ENCODE results near the gene CCDC158. TPM values are rescaled to one million over a fixed set of nuclear protein-coding genes. Genes with fewer than 3 reads are reported as not detected.
"Not testable (repeated sequence)": the region's sequence is repeated elsewhere in the genome, so short reads cannot be mapped to it uniquely, and the experiment has no call there.

The CCDC158 gene
- total RNA-seq, 2 experiments from 2014 or later = not detected

DNA sequence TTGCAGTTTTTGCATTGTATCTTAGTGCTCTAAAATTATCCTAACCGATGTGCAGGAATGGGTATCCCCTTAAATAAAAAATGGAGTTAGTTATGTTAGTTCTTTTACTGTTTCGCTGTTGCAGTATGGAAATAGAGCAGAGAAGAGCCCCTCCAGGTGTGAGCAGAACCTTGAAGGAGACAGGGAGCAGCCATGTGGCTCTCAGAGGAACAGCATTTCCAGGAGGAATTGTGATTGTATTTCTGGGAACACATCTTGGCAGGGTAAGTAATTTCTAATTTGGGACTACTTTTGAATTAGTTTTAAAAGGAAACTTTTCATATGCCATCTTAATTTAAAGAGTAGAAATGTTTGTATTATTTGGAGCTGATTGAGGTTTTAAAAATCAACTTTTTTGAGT lies 5.3 kb upstream of the CCDC158 start:
- no TSS peak for BruUV-seq (replicated peaks)
- no peak for DNase-seq (ENCODE audit: low spot score)
- ChIA-PET POLR2A (no interaction called here), CTCF (ENCODE audit: unreplicated experiment) (no interaction called here)
- Histone ChIP-seq H3K9me3 (ENCODE audit: low read length) (no peaks in the 10 kb centered on the region), H2AFZ (ENCODE audit: low read length) (no peak overlapping the region), H4K20me1 (ENCODE audit: insufficient read depth, low read length) (no peaks in the 10 kb centered on the region), H3K9me2 (ENCODE audit: insufficient read depth, low read length) (no peaks in the 10 kb centered on the region), H3K4me2 (ENCODE audit: low read length) (no peak overlapping the region), H3K27ac (ENCODE audit: low read depth, low read length, poor library complexity, severe bottlenecking) (no peak overlapping the region), H3K36me3 (ENCODE audit: insufficient read depth, low read length) (no peaks in the 10 kb centered on the region), H3K4me3 (ENCODE audit: low read depth, low read length, poor library complexity, severe bottlenecking) (no peak overlapping the region), H3K4me1 (ENCODE audit: insufficient read depth, low read length, poor library complexity, severe bottlenecking) (no peaks in the 10 kb centered on the region), H3K79me2 (ENCODE audit: insufficient read depth, low read depth, low read length) (no peaks in the 10 kb centered on the region)
- no peak for TF ChIP-seq EZH2phosphoT487 (IDR thresholded peaks at IDR 0.05; ENCODE audit: borderline replicate concordance, low read depth, low read length)
- intact Hi-C loops (cut with micrococcal nuclease; ENCODE audit: unreplicated experiment) = no loop called here

DNA sequence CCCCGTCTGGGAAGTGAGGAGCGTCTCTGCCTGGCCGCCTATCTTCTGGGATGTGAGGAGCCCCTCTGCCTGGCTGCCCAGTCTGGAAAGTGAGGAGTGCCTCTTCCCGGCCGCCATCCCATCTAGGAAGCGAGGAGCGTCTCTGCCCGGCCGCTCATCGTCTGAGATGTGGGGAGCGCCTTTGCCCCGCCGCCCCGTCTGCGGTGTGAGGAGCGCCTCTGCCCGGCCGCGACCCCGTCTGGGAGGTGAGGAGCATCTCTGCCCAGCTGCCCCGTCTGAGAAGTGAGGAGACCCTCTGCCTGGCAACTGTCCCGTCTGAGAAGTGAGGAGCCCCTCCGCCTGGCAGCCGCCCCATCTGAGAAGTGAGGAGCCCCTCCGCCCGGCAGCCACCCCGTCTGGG lies 2.2 kb upstream of the CCDC158 start:
- H4K20me1 ChIP-seq (ENCODE audit: insufficient read depth, low read length); H3K4me1 ChIP-seq (ENCODE audit: insufficient read depth, low read length, poor library complexity, severe bottlenecking); H3K4me2 ChIP-seq (ENCODE audit: low read length); BruUV-seq (replicated peaks); DNase-seq (ENCODE audit: low spot score); H3K9me2 ChIP-seq (ENCODE audit: insufficient read depth, low read length); H3K4me3 ChIP-seq (ENCODE audit: low read depth, low read length, poor library complexity, severe bottlenecking); CTCF ChIA-PET (ENCODE audit: unreplicated experiment); H3K27ac ChIP-seq (ENCODE audit: low read depth, low read length, poor library complexity, severe bottlenecking); POLR2A ChIA-PET; H3K79me2 ChIP-seq (ENCODE audit: insufficient read depth, low read depth, low read length); H3K36me3 ChIP-seq (ENCODE audit: insufficient read depth, low read length); H3K9me3 ChIP-seq (ENCODE audit: low read length); intact Hi-C loops (cut with micrococcal nuclease; ENCODE audit: unreplicated experiment); H2AFZ ChIP-seq (ENCODE audit: low read length): not testable (repeated sequence)

DNA sequence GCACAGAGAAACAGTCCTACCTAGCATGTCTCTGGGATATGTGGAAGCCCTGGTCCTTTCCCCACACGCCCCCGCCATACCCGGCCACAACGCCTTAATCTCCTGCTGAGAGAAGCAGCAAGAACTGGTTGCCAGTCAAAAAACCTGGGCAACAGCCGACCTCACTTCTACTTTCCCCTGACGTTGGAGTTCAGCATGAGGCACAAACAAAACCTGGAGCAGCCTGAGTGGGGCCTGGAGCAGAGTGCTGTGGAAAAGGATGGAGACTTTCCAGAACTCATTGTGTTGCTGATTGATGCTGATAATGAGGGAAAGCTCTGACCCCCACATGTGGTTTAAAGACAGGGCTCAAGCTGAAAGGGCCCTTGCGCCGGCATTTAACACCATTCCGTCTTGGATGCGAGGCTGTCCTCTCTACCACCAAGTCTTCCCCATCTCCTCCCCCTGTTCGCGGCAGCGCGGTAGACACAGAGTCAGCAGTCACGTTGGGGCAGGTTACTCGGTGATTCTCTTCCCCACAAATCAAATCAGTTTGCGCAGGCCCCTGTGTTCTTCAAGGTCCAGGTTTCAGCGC lies 666 bp downstream of the CCDC158 start:
- H3K79me2 ChIP-seq (ENCODE audit: insufficient read depth, low read depth, low read length) = no peaks in the 10 kb centered on the region
- H3K4me1 ChIP-seq (ENCODE audit: insufficient read depth, low read length, poor library complexity, severe bottlenecking) = no peaks in the 10 kb centered on the region
- H3K36me3 ChIP-seq (ENCODE audit: insufficient read depth, low read length) = no peaks in the 10 kb centered on the region
- no peak overlapping the region for H3K4me2 ChIP-seq (ENCODE audit: low read length)
- no peak for DNase-seq (ENCODE audit: low spot score)
- no TSS peak for BruUV-seq (replicated peaks)
- H3K9me3 ChIP-seq (ENCODE audit: low read length) = no peaks in the 10 kb centered on the region
- H3K4me3 ChIP-seq (ENCODE audit: low read depth, low read length, poor library complexity, severe bottlenecking) = no peak overlapping the region
- TF ChIP-seq, protein P1, sequence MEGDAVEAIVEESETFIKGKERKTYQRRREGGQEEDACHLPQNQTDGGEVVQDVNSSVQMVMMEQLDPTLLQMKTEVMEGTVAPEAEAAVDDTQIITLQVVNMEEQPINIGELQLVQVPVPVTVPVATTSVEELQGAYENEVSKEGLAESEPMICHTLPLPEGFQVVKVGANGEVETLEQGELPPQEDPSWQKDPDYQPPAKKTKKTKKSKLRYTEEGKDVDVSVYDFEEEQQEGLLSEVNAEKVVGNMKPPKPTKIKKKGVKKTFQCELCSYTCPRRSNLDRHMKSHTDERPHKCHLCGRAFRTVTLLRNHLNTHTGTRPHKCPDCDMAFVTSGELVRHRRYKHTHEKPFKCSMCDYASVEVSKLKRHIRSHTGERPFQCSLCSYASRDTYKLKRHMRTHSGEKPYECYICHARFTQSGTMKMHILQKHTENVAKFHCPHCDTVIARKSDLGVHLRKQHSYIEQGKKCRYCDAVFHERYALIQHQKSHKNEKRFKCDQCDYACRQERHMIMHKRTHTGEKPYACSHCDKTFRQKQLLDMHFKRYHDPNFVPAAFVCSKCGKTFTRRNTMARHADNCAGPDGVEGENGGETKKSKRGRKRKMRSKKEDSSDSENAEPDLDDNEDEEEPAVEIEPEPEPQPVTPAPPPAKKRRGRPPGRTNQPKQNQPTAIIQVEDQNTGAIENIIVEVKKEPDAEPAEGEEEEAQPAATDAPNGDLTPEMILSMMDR (conservative IDR thresholded peaks at IDR 0.05; ENCODE audit: low read length) = no peak
- no peak for TF ChIP-seq EZH2phosphoT487 (IDR thresholded peaks at IDR 0.05; ENCODE audit: borderline replicate concordance, low read depth, low read length)
- H2AFZ ChIP-seq (ENCODE audit: low read length) = no peak overlapping the region
- H4K20me1 ChIP-seq (ENCODE audit: insufficient read depth, low read length) = no peaks in the 10 kb centered on the region
- H3K27ac ChIP-seq (ENCODE audit: low read depth, low read length, poor library complexity, severe bottlenecking) = no peak overlapping the region
- ChIA-PET CTCF (ENCODE audit: unreplicated experiment) (no interaction called here), POLR2A (no interaction called here)
- intact Hi-C loops (cut with micrococcal nuclease; ENCODE audit: unreplicated experiment) = no loop called here
- H3K9me2 ChIP-seq (ENCODE audit: insufficient read depth, low read length) = no peaks in the 10 kb centered on the region

DNA sequence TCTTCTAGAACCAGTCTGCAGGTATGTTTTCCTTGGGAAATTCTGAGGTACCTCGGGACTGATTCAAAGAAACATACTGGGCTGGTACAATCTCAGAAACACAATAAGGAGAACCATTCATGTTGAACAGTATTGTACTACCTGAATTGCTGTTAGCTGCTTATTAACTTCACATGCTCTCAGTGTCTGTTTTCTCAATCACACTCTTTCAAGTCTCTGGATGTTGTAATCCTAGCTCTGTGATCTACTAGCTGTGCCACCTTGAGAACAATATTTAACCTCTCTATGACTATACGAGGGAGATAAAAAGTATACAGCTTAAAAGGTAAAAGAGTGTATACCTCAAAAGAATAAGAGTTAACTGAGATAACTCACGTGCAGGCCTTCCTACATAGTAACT lies 10.3 kb downstream of the CCDC158 start:
- Histone ChIP-seq H4K20me1 (ENCODE audit: insufficient read depth, low read length) (no peaks in the 10 kb centered on the region), H2AFZ (ENCODE audit: low read length) (no peak overlapping the region), H3K4me3 (ENCODE audit: low read depth, low read length, poor library complexity, severe bottlenecking) (no peak overlapping the region), H3K9me2 (ENCODE audit: insufficient read depth, low read length) (no peaks in the 10 kb centered on the region), H3K4me2 (ENCODE audit: low read length) (no peak overlapping the region), H3K27ac (ENCODE audit: low read depth, low read length, poor library complexity, severe bottlenecking) (no peak overlapping the region), H3K4me1 (ENCODE audit: insufficient read depth, low read length, poor library complexity, severe bottlenecking) (no peaks in the 10 kb centered on the region), H3K36me3 (ENCODE audit: insufficient read depth, low read length) (no peaks in the 10 kb centered on the region), H3K9me3 (ENCODE audit: low read length) (no peaks in the 10 kb centered on the region), H3K79me2 (ENCODE audit: insufficient read depth, low read depth, low read length) (no peaks in the 10 kb centered on the region)
- TF ChIP-seq, protein P1 (conservative IDR thresholded peaks at IDR 0.05; ENCODE audit: low read length) = no peak
- no peak for TF ChIP-seq EZH2phosphoT487 (IDR thresholded peaks at IDR 0.05; ENCODE audit: borderline replicate concordance, low read depth, low read length)
- POLR2A ChIA-PET = no interaction called here
- BruUV-seq (replicated peaks) = no TSS peak
- intact Hi-C loops (cut with micrococcal nuclease; ENCODE audit: unreplicated experiment) = no loop called here
- DNase-seq (ENCODE audit: low spot score) = no peak
- CTCF ChIA-PET (ENCODE audit: unreplicated experiment) = no interaction called here
